WTC11 (cell line): Measurements from ENCODE around the gene AADACL4. TPM values are rescaled to one million over a fixed set of nuclear protein-coding genes. Genes with fewer than 3 reads are reported as not detected.
A peak's percentile ranks its signal among the peaks of the same experiment; 100 is the strongest.

ENCODE experiments used
- ATAC-seq: fragments of 200-7000 bp; cut with Tn5 transposase; 2 replicates; pipeline ENCODE4 v1.10.0; 2021; ENCODE audit warnings: mild to moderate bottlenecking, moderate library complexity
- CTCF ChIA-PET: fragments of 300-600 bp; sonication (Branson Sonifier 250); formaldehyde crosslinking; loops from one replicate; lab custom pipeline; 2021; ENCODE audit warnings: antibody characterized with exemption; lab: Charles Lee
- POLR2A ChIA-PET: fragments of 350-600 bp; sonication (Branson Sonifier 250); formaldehyde crosslinking; loops from one replicate; lab custom pipeline; 2021; ENCODE audit warnings: antibody characterized with exemption; lab: Charles Lee
- DNase-seq: peaks from one replicate; pipeline ENCODE4 v3.0.0; 2021; ENCODE audit warnings: low spot score
- H3K27ac Mint-ChIP-seq: 2 replicates; pipeline ENCODE4 v1.8.0; 2021; ENCODE audit warnings: mixed read lengths
- H3K27me3 Mint-ChIP-seq: 2 replicates; pipeline ENCODE4 v1.8.0; 2021; ENCODE audit warnings: low read depth, mild to moderate bottlenecking, moderate library complexity, mixed read lengths
- H3K36me3 Mint-ChIP-seq: 2 replicates; pipeline ENCODE4 v1.8.0; 2021; ENCODE audit warnings: mixed read lengths
- H3K4me1 Mint-ChIP-seq: 2 replicates; pipeline ENCODE4 v1.8.0; 2022; ENCODE audit warnings: mixed read lengths
- H3K4me3 Mint-ChIP-seq: 2 replicates; pipeline ENCODE4 v1.8.0; 2021; ENCODE audit warnings: mild to moderate bottlenecking, moderate library complexity, mixed read lengths
- H3K9me3 Mint-ChIP-seq: 2 replicates; pipeline ENCODE4 v1.8.0; 2021; ENCODE audit warnings: mixed read lengths
- AFF4 ChIP-seq: sonication (generic); formaldehyde crosslinking; IDR thresholded peaks from 2 replicates; pipeline ENCODE4 v1.8.1; 2023; ENCODE audit warnings: mild to moderate bottlenecking, missing genetic modification reagents, borderline replicate concordance
- ATF3 ChIP-seq: sonication (generic); formaldehyde crosslinking; conservative IDR thresholded peaks from 2 replicates; pipeline ENCODE4 v1.8.1; 2022; ENCODE audit warnings: mild to moderate bottlenecking, missing genetic modification reagents
- ATF6 ChIP-seq: sonication (generic); formaldehyde crosslinking; IDR thresholded peaks from 2 replicates; pipeline ENCODE4 v1.8.1; 2023; ENCODE audit warnings: mild to moderate bottlenecking, missing genetic modification reagents
- E2F1 ChIP-seq: sonication (generic); formaldehyde crosslinking; IDR thresholded peaks from 2 replicates; pipeline ENCODE4 v1.8.0; 2022; ENCODE audit warnings: mild to moderate bottlenecking, missing genetic modification reagents
- E2F4 ChIP-seq: sonication (generic); formaldehyde crosslinking; IDR thresholded peaks from 2 replicates; pipeline ENCODE4 v1.8.1; 2022; ENCODE audit warnings: low read depth, mild to moderate bottlenecking, moderate library complexity, missing genetic modification reagents, borderline replicate concordance
- E2F5 ChIP-seq: sonication (generic); formaldehyde crosslinking; IDR thresholded peaks from 2 replicates; pipeline ENCODE4 v1.8.1; 2022; ENCODE audit warnings: mild to moderate bottlenecking, moderate library complexity, missing genetic modification reagents
- ETV6 ChIP-seq: sonication (generic); formaldehyde crosslinking; IDR thresholded peaks from 2 replicates; pipeline ENCODE4 v1.8.1; 2022; ENCODE audit warnings: mild to moderate bottlenecking, missing genetic modification reagents
- NR1H2 ChIP-seq: sonication (generic); formaldehyde crosslinking; IDR thresholded peaks from 2 replicates; pipeline ENCODE4 v1.9.0; 2021; ENCODE audit warnings: mild to moderate bottlenecking, moderate library complexity, missing genetic modification reagents
- SMAD3 ChIP-seq: sonication (generic); formaldehyde crosslinking; IDR thresholded peaks from 2 replicates; pipeline ENCODE4 v1.8.0; 2022; ENCODE audit warnings: missing genetic modification reagents, mild to moderate bottlenecking, borderline replicate concordance
- ZMAT4 ChIP-seq: fragments of 250-450 bp; sonication (Bioruptor Pico); IDR thresholded peaks from 2 replicates; pipeline ENCODE4 v1.9.0; 2021; ENCODE audit warnings: mild to moderate bottlenecking
- ZNF232 ChIP-seq: sonication (generic); formaldehyde crosslinking; IDR thresholded peaks from 2 replicates; pipeline ENCODE4 v1.8.0; 2022; ENCODE audit warnings: mild to moderate bottlenecking, missing genetic modification reagents
- total RNA-seq: library from RNA; stranded (reverse); gene quantifications from 3 replicates; pipeline ENCODE4 v1.2.3, GENCODE V29; 2021

The AADACL4 gene
- total RNA-seq, 1 experiment from 2014 or later, result 0.11 TPM

- Mint-ChIP-seq H3K27me3 (peaks cover 5% of the 10 kb centered on the region), H3K4me3 (no peak overlapping the region), H3K9me3 (peaks cover 5% of the 10 kb centered on the region; the same call in 1 of the 2 replicates), H3K36me3 (peaks cover 10% of the 10 kb centered on the region), H3K4me1 (peaks cover 62% of the 10 kb centered on the region), H3K27ac (peak overlapping the region; percentile 61; the same call in 1 of the 2 replicates)
- CTCF ChIA-PET, result interaction anchor here (0.6 to 5.9 kb wide), 19 partner anchors 9 to 262 kb away, joined by 3 to 107 read pairs (median 5); partner anchors contain the start of genes AADACL4 and DHRS3
- TF ChIP-seq ZNF232 (CRISPR knock-in tag), result no peak
- no peak for TF ChIP-seq AFF4 (CRISPR knock-in tag)
- TF ChIP-seq ETV6 (CRISPR knock-in tag), result no peak
- TF ChIP-seq E2F1, result no peak
- no peak for TF ChIP-seq E2F5 (CRISPR knock-in tag)
- TF ChIP-seq NR1H2 (CRISPR knock-in tag), result no peak
- no peak for TF ChIP-seq ATF3
- TF ChIP-seq SMAD3 (CRISPR knock-in tag), result no peak
- no peak for TF ChIP-seq E2F4
- TF ChIP-seq ZMAT4, result no peak
- POLR2A ChIA-PET, result interaction anchor here (2.3 kb wide), 1 partner anchor 14 kb away, joined by 11 read pairs; no protein-coding TSS in a partner anchor
- DNase-seq (peak; percentile 45), ATAC-seq (peak; percentile 15)
Measured at GRCh38 chr1:12601700-12602658, 41.9 kb upstream of the AADACL4 start.

- Mint-ChIP-seq H3K27me3 (no peaks in the 10 kb centered on the region; the same call in none of the 2 replicates), H3K4me1 (peaks cover 58% of the 10 kb centered on the region), H3K4me3 (no peak overlapping the region), H3K36me3 (peaks cover 17% of the 10 kb centered on the region), H3K27ac (no peak overlapping the region), H3K9me3 (peaks cover 10% of the 10 kb centered on the region)
- ATAC-seq (no peak), DNase-seq (no peak)
- POLR2A ChIA-PET, result interaction anchor here (2.3 kb wide), 1 partner anchor 13 kb away, joined by 11 read pairs; no protein-coding TSS in a partner anchor
- CTCF ChIA-PET, result interaction anchor here (3.0 to 5.9 kb wide), 2 partner anchors 16 to 40 kb away, joined by 11 to 107 read pairs; partner anchors contain the start of genes AADACL4 and DHRS3
- TF ChIP-seq ATF3 (no peak), ATF6 (CRISPR knock-in tag) (no peak)
Measured at GRCh38 chr1:12602659-12603024, 41.2 kb upstream of the AADACL4 start.
